ENCODE data around the gene AFF1.

Gene AFF1

GRCh38 chr4:87042221-87042620, 107.4 kb downstream of the AFF1 start:
- in situ Hi-C loops (cut with HindIII; ENCODE audit: low sequenced_read_pairs): no loop called here
- no peak for DNase-seq (ENCODE audit: low read depth)
- no peak overlapping the region for H3K4me3 ChIP-seq (ENCODE audit: low read depth, low read length)
- no peak for TF ChIP-seq CTCF (IDR thresholded peaks at IDR 0.05; ENCODE audit: low read depth, low read length, missing control alignments)

GRCh38 chr4:87042986-87043820, 108.4 kb downstream of the AFF1 start:
- TF ChIP-seq CTCF (IDR thresholded peaks at IDR 0.05; ENCODE audit: low read depth, low read length, missing control alignments): no peak
- H3K4me3 ChIP-seq (ENCODE audit: low read depth, low read length): no peak overlapping the region
- in situ Hi-C loops (cut with HindIII; ENCODE audit: low sequenced_read_pairs): no loop called here
- DNase-seq (ENCODE audit: low read depth): no peak

GRCh38 chr4:87044511-87045233, 109.9 kb downstream of the AFF1 start:
- TF ChIP-seq CTCF (IDR thresholded peaks at IDR 0.05; ENCODE audit: low read depth, low read length, missing control alignments): no peak
- in situ Hi-C loops (cut with HindIII; ENCODE audit: low sequenced_read_pairs): no loop called here
- no peak for DNase-seq (ENCODE audit: low read depth)
- H3K4me3 ChIP-seq (ENCODE audit: low read depth, low read length): no peak overlapping the region

GRCh38 chr4:87045234-87045558, 110.4 kb downstream of the AFF1 start:
- no peak overlapping the region for H3K4me3 ChIP-seq (ENCODE audit: low read depth, low read length)
- TF ChIP-seq CTCF (IDR thresholded peaks at IDR 0.05; ENCODE audit: low read depth, low read length, missing control alignments): no peak
- DNase-seq (ENCODE audit: low read depth): no peak
- in situ Hi-C loops (cut with HindIII; ENCODE audit: low sequenced_read_pairs): no loop called here

- no peak overlapping the region for H3K4me3 ChIP-seq (ENCODE audit: low read depth, low read length)
- TF ChIP-seq CTCF (IDR thresholded peaks at IDR 0.05; ENCODE audit: low read depth, low read length, missing control alignments): no peak
- in situ Hi-C loops (cut with HindIII; ENCODE audit: low sequenced_read_pairs): no loop called here
- no peak for DNase-seq (ENCODE audit: low read depth)
These were observed 110.8 kb downstream of the AFF1 start for GRCh38 chr4:87045659-87046058.

GRCh38 chr4:87046121-87046551, 111.3 kb downstream of the AFF1 start:
- H3K4me3 ChIP-seq (ENCODE audit: low read depth, low read length): no peak overlapping the region
- TF ChIP-seq CTCF (IDR thresholded peaks at IDR 0.05; ENCODE audit: low read depth, low read length, missing control alignments): no peak
- in situ Hi-C loops (cut with HindIII; ENCODE audit: low sequenced_read_pairs): no loop called here
- no peak for DNase-seq (ENCODE audit: low read depth)

Measured in astrocyte of the cerebellum (primary cell).